NB4 (cell line): ENCODE results near the gene COX6A1.
"Not testable (repeated sequence)": the region's sequence is repeated elsewhere in the genome, so short reads cannot be mapped to it uniquely, and the experiment has no call there.

Source experiments
- DNase-seq: peaks from one replicate; pipeline ENCODE4 v3.0.0; 2010; ENCODE audit warnings: low read depth
- H3K4me3 ChIP-seq: one replicate; pipeline ENCODE4 v1.5.1; 2011; ENCODE audit warnings: mild to moderate bottlenecking, low read depth, low read length, moderate library complexity
- MYC ChIP-seq: IDR thresholded peaks from 2 replicates; pipeline ENCODE4 v1.6.1; 2011; ENCODE audit warnings: low read depth, low read length
- POLR2A ChIP-seq: IDR thresholded peaks from 2 replicates; pipeline ENCODE4 v1.6.1; 2011; ENCODE audit warnings: mild to moderate bottlenecking; ENCODE audit not compliant: insufficient read length; ENCODE audit errors: extremely low read depth
- TF ChIP-seq, protein P1 (sequence below): IDR thresholded peaks from 2 replicates; pipeline ENCODE4 v1.6.1; 2011; ENCODE audit warnings: low read depth, low read length
- TF ChIP-seq, protein P2 (sequence below): IDR thresholded peaks from one replicate; pipeline ENCODE4 v1.5.1; 2012; ENCODE audit warnings: low read depth, low read length

The COX6A1 gene

DNA sequence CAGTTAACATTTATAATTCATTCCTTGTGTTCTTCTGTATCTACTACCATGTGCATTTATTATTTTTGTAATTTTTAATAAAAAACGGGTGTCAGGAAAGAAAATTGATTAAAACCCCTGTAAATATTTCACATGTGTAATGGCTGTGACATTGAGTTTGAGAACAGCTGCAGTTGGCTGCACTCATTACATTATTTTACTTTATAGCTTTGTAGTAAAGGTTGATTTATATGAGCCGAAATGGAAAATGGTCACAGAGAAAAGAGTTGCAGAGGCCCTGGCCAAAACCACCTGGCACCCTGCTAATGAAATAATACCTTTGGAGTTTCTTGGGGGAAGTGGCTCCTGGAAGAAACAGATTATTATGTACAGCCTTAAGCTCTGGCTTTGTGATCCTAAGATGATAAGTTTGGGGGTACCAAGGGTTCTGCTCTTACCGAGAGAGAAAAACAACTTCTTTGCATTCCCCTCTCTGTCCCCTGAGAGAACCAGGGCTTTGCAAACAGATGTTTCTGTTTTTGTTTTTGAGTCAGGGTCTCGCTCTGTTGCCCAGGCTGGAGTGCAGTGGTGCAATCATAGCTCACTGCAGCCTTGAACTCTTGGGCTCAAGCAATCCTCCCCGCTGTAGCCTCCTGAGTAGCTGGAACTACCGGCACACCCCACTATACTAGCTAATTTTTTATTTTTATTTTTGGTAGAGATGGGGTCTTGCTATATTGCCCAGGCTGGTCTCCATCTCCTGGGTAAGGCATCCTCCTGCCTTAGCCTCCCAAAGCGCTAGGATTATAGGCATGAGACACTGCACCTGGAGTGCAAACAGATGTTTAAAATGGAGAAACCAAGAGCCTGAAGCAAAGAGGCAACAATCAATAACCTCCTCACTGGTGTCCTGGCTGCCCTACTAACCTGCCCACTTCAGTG, 48.3 kb downstream of the COX6A1 start:
- TF ChIP-seq, protein P1, sequence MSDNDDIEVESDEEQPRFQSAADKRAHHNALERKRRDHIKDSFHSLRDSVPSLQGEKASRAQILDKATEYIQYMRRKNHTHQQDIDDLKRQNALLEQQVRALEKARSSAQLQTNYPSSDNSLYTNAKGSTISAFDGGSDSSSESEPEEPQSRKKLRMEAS, result no peak
- TF ChIP-seq MYC, result no peak
- no peak for TF ChIP-seq POLR2A
- TF ChIP-seq, protein P2, sequence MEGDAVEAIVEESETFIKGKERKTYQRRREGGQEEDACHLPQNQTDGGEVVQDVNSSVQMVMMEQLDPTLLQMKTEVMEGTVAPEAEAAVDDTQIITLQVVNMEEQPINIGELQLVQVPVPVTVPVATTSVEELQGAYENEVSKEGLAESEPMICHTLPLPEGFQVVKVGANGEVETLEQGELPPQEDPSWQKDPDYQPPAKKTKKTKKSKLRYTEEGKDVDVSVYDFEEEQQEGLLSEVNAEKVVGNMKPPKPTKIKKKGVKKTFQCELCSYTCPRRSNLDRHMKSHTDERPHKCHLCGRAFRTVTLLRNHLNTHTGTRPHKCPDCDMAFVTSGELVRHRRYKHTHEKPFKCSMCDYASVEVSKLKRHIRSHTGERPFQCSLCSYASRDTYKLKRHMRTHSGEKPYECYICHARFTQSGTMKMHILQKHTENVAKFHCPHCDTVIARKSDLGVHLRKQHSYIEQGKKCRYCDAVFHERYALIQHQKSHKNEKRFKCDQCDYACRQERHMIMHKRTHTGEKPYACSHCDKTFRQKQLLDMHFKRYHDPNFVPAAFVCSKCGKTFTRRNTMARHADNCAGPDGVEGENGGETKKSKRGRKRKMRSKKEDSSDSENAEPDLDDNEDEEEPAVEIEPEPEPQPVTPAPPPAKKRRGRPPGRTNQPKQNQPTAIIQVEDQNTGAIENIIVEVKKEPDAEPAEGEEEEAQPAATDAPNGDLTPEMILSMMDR, result no peak
- no peak for DNase-seq
- no peak overlapping the region for H3K4me3 ChIP-seq

- not testable (repeated sequence) for DNase-seq
Observed at GRCh38 chr12:120487552-120487951, 49.6 kb downstream of the COX6A1 start.

GRCh38 chr12:120488057-120488640, 50.2 kb downstream of the COX6A1 start:
- no peak for DNase-seq
- TF ChIP-seq, protein P1, result no peak
- TF ChIP-seq MYC, result no peak
- TF ChIP-seq, protein P2, result no peak
- no peak for TF ChIP-seq POLR2A
- H3K4me3 ChIP-seq, result no peak overlapping the region

More at GRCh38 chr12:120487552-120487951, 49.6 kb downstream of the COX6A1 start:
- not testable (repeated sequence) for H3K4me3 ChIP-seq

DNA sequence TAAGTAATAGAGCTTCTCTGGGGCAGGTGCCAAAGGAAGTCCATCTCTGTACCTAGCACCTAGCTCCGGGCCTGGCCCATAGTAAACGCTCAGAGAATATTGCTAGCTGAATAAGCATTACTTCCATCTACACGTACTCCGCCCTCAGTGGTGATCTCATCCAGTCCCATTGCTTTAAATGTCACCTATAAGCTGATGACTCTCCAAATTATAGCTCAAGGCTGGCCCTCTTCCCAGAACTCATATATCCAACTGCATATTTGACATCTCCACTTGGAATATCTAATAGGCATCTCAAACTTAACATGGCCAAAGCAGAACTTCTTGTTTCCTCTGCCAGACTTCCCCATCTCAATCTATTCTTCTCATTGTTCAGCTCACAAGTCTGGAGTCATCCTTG, 51.1 kb downstream of the COX6A1 start:
- DNase-seq, result no peak
- no peak overlapping the region for H3K4me3 ChIP-seq
- TF ChIP-seq MYC, result no peak
- TF ChIP-seq, protein P1, result no peak
- TF ChIP-seq POLR2A, result no peak
- TF ChIP-seq, protein P2, result no peak

DNA sequence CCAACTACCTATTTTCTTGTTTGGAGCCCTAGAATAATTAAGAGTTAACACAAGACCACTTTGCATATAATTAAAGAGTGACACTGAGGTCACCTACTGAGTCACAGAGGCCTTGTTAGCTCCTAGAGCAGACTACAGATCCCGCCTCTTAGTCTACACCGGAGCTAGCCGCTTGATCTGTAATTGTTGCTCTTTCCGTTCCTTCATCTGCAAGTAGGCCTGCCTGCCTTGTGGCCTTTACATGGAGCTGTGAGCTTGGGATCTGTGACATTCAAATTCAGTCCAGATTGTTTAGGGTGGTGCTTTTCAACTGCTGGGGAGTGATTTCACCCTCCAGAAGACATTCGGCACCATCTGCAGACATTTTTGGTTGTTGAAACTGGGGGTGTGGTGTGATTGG, 52.4 kb downstream of the COX6A1 start:
- H3K4me3 ChIP-seq, result no peak overlapping the region
- DNase-seq, result no peak
- TF ChIP-seq MYC, result no peak
- TF ChIP-seq, protein P2, result no peak
- TF ChIP-seq, protein P1, result no peak
- no peak for TF ChIP-seq POLR2A
